ENCODE measurements around the gene HYAL1.
A peak's percentile ranks its signal among the peaks of the same experiment; 100 is the strongest.
"Not testable (repeated sequence)": the region's sequence is repeated elsewhere in the genome, so short reads cannot be mapped to it uniquely, and the experiment has no call there.

Gene HYAL1

DNA sequence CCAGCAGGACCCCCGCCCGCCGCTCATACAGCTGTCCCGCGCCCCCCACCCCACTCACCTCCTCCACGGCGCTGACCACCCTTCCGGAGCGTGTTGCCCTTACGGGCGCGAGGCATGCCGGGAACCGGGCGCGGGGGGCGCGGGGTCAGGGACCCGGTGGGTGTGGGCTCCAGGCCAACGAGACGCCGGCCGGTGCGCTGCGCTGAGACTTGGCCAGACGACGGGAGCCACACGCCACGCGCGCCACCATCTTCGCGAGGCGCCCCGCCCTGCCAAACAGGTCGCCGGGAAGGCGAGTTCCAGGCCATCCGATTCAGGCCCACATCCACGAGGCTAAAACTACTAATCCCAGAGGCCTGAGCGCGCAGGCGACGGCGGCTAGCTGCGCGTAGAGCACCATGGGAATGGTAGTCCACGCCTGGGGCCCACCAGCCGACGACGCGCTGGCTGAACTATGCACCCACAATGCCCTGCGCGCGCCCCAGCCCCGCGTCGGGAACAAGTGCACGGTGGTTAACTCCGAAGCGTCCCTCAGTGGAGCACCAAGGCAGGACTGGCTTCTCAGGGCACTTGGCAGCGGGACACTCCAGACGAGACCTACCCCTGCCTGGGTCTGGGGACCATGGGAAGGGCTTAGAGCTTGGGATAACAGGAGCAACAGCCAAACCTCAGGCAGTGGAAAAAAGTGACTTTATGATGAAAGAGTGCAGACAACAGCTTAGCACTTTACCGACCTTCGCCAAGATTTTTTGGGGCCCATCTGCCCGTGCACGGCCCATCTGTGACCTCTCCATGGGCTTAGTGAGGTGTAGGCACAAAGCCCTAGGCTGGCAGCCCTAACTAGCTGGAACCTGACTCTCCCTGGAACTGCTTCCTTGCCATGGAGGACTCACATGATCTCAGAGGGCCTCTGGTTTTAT is 11.0 kb downstream of the HYAL1 start, which contains the start of gene IFRD2:
IFRD2 (minus strand) TSS at position 271 of the 920 bp plus-strand sequence; CDS start at position 116, 155 bp downstream.
- peak; percentile 96 to 97 for DNase-seq

DNA sequence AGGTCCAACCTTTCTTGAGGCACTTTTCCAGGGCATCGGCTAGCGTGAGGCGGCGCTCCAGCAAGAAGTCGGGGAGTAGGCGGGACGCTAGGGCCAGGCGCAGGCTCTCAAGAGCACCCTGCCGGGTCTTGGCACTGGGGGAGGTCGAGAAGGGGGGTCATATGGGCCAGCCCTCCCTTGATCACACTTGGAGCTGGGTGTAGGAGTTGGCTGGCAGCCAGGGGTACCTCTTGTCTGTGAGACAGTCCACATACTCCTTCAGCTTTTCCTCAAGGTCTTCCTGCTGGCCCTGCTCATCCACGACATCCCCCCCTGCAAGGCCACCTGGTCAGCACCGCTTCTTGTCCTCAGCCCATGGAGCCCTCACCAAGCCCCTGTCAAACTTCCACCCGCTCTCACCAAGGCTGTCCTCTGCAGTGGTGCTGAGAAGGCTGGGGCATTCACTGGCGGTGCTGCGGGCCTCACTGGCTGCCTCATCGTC is 13.2 kb downstream of the HYAL1 start:
- DNase-seq: no peak

DNA sequence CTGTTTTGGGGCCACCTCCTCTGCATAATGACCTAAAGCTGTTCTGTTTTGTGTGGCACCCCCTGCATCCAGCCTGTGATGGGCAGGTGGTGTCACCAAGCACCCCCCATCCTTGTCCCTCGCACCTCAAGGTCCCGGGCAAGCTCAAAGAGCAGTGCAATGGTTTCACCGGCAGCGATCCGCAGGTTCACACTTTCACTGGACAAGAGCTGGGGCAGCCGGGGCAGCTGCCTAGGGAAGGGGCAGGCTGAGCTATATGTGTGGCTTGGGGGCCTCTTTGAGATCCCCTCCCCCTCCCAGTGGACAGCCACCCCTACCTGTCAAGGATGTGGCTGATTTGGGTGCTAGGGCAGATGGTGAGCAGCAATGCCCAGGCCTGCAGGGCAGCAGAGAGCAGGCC is 14.2 kb downstream of the HYAL1 start:
- DNase-seq: no peak

DNA sequence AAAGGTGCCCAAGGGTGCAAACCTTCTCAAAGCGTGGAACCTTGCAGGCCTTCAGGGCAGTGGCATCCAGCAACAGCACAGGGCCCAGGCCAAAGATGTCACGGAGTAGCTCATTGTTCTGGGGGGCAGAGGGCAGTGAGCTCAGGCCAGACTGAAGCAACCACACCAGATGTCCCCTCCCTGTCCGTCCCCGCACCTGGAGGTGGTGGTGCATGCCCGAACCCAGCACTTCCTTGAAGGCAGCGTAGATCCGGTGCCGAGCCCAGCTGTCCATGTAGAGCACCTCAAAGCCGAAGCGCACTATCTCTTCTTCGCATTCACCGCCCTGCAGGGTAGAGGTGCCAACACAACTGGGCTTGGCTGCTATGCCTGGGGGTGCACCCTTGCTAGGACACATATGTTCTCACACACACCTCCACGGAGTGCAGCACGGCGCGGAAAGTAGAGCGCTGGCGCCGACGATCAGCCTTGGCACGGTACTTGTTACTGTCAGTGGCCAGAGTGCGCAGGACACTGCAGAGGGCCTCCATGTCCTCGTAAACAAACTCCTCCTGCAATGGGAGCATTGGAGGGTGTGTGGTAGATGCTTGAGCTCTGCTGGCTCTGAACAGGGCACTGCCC is 14.9 kb downstream of the HYAL1 start:
- no peak for DNase-seq

DNA sequence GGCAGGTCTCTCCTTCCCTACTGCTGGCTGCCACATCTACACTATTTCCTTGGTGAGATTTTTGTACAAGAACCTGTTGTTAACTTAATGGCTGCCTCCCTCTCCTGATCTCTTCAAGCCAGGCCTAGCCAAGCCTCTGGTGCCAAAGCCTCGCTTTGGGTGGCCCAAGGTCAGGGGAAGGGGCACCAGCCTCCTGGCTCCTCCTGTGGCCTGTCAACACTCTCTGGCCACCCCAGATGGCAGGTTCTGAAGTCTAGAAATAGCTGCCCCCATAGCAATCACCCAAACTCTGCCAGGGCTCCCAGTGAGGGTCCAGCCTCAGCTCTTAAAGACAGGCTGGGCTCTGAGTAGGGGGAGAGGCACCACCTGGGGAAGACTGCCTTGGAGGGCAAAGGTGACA is 16.1 kb downstream of the HYAL1 start:
- DNase-seq: no peak

DNA sequence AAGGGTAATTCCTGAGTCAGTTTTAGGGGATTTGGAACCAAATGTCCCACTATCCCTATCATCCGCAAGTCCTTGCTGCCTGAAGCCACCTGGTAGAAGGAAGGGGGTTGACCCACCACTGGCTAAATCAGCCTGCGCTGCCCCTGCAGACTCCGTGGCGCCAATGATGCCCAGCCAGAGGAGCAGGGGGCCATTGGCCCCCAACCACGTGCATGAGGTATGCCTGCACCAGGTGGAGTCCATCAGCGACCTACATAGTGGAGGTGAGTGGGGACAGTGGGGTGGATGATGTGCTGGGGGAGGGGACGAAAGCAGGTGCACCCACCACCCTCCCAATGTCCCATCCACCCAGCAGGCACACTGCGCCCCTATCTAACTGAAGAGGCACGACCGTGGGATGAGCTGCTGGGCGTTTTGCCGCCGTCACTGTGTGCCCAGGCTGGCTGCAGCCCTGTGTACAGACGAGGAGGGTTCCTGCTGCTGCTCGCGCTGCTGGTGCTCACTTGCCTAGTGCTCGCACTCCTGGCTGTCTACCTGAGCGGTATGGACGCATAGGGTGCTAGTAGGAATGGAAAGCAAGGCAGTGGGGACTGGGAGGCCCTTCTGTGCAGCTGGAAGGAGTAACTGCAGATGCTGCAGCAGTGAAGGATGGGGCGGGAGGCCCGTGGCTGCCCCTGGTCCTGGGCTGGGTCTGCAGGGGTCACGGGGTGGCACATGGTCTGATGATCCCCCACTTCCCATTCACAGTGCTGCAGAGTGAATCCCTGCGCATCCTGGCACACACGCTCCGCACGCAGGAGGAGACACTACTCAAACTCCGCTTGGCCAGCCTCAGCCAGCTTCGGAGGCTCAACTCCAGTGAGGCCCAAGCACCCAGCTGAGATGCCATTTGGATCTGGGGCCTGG is 16.8 kb downstream of the HYAL1 start:
- DNase-seq: no peak

DNA sequence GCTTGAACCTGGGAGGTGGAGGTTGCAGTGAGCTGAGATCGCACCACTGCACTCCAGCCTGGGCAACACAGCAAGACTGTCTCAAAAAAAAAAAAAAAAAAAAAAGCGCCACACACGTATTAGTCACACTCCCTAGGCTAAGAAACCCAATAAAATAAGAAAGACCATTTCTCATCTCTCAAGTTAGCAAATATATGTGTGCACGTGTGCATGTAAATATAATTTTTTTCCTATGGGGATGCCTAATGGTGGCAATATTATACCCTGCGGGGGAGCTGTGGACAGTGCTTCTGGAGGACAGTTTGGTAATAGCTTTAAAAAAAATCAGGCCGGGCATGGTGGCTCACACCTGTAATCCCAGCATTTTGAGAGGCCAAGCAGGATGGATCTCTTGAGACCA is 19.3 kb downstream of the HYAL1 start:
- not testable (repeated sequence) for DNase-seq

DNA sequence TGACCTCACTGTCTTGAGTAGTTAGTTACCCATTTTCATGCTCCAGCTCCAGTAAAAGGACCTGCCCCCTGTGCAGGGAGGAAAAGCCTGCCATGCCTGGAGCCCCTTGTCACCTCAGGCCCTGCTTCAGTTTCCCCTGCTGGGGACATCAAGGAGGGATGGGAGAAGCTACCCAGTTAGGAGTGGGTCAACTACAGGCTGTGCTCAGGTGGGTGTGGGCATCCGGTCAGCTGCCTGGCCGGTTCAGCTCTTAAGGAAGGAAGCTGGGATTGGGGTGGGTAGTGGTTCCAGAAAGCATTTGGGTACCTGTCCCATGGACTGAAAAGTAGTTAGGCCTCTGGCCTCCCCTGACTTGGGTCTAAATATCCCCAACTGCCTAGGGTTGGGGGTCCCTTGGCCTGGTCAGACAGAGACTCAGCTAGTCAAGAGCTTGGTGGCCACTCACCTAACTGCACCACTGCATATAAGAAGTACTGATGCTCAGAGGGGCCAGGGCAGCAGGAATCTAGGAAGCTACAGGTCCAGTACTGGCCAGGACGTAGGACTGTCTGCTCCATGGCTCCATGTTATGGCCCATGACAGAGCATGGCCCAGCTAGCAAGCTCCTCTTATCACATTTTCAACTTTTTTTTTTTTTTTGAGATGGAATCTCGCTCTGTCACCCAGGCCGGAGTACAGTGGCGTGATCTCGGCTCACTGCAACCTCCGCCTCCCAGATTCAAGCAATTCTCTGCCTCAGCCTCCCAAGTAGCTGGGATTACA is 23.9 kb downstream of the HYAL1 start:
- no peak for DNase-seq

DNA sequence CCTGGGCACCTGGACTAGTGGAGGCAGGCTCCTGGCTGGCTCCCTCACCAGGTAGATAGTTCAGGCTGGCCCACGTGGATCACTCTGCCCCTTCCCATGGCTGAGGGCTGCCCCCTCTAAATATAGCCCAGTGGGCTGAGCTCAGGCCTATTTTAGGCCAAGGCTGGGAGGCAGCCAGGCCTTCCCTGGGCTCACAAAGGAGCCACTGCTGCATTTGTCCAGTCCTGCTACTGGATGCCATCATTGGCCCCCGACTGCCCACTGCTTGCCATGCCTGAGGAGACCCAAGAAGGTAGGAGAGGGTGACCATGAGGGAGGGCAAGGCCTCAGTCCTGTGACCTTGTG is 24.5 kb downstream of the HYAL1 start, which contains the start of gene LSMEM2:
LSMEM2 (plus strand) TSS at position 208 of the 345 bp plus-strand sequence; CDS start at position 235, 27 bp downstream.
- no peak for DNase-seq

DNA sequence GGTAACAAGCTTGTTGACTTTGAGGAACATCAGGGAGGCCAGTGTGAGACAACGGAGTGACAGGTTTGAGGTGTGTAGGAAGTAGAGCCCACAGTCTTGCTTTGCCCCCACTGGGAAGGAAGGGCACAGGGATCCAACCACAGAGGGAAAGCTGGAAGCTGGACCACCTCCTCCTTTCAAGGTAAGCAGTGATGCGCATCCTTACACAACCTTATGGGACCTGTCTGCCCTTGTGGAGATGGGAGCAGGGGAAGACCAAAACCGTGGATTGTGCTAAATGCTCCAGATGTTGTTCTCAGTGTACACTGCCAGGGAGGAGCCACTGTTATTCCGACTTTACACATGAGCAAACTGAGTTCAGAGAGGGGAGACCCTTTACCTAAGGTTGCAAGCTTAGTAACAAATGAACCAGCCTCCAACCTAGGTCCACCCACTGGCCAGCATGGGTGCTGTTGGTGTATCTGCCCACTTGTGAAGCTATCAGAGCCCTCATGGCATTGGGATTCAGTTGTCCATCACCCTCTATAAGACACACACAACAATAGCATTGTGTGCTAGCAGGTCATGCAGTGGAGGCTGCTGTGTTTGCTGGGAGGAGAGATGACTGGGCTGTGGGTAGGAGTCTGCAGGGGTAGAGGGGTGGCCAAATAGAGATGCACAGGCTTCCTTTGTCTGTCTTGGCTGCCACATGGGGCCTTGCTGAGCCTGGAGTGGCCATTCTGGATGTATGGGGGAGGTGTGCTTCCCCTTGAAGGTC is 25.1 kb downstream of the HYAL1 start:
- DNase-seq: no peak

DNA sequence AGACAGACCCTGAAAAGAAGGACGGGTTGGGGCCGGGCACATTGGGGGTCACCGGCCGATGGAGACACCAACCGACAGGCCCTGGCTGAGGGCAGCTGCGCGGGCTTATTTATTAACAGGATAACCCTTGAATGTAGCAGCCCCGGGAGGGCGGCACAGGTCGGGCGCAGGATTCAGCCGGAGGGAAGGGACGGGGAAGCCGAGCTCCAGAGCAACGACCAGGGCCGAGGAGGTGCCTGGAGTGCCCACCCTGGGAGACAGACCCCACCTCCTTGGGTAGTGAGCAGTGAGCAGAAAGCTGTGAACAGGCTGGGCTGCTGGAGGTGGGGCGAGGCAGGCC is 26.6 kb downstream of the HYAL1 start:
- no peak for DNase-seq

DNA sequence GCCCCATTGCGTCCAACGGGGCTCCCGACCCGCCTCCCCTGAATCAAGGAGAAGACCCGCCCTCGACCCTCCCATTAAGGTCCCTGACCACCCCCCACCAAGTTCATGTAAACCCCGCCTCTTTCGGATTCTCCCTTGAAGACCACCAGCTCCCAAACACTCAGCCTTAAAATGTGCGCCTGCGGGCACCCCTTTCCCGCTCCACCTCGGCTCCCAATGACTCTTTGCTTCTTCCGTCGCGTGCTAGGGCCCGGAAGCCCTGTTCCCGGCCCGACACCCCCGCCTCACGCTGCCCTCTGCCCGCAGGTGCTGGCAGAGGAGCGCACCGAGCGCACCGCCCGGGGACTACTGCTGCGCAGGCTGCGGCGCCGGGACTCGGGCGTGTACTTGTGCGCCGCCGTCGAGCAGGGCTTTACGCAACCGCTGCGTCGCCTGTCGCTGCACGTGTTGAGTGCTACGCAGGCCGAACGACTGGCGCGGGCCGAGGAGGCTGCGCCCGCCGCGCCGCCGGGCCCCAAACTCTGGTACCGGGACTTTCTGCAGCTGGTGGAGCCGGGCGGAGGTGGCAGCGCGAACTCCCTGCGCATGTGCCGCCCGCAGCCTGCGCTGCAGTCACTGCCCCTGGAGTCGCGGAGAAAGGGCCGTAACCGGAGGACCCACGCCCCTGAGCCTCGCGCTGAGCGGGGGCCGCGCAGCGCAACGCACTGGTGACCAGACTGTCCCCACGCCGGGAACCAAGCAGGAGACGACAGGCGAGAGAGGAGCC is 27.2 kb downstream of the HYAL1 start:
- no peak for DNase-seq

DNA sequence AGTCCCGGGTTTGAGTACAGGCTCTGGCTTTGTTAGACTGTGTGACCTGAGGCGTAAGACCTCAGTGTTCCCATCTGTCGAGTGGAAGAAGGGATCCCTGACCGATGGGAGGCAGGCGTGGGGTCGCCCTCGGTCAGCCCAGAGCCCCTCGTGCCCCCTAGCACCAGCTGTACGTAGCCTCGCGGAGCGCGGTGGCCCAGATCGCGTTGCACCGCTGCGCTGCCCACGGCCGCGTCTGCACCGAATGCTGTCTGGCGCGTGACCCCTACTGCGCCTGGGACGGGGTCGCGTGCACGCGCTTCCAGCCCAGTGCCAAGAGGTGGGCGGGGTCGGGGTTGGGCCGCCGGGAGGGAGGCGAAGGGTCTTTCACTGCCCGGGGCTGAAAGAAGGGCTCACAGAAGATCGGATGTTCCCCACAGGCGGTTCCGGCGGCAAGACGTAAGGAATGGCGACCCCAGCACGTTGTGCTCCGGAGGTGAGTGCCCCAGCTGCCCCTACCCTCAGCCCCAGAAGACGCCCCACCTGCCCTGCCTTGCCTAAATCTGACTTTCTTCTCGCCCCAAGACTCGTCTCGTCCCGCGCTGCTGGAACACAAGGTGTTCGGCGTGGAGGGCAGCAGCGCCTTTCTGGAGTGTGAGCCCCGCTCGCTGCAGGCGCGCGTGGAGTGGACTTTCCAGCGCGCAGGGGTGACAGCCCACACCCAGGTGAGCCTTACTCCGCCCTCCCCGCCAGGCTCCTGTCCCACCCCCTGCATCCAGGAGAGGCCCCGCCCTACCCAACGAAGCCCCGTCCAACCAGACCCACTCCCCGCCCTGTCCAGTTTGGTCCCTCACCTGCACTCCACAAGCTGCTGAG is 28.0 kb downstream of the HYAL1 start:
- DNase-seq: no peak

DNA sequence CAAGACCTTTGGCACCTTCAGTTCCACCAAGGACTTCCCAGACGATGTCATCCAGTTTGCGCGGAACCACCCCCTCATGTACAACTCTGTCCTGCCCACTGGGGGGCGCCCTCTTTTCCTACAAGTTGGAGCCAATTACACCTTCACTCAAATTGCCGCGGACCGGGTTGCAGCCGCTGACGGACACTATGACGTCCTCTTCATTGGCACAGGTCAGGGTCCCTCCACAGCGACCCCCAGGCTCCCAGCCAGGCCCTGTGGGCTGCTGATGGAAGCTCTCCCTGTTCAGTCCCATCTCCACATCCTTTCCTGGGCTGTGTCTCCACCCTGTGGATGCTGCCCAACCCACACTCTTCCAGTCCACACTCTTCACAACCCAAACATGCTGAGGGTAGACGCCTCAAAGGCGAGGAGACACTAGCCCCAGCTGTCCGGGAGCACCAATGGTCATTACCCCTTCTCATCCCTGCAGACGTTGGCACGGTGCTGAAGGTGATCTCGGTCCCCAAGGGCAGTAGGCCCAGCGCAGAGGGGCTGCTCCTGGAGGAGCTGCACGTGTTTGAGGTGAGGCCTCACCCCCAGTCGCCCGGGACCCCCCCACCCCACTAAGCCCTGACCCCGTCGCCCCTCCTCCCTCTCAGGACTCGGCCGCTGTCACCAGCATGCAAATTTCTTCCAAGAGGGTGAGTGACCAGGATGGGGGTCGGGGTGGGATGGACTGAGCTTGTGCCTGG is 28.8 kb downstream of the HYAL1 start:
- DNase-seq: peak; percentile 72 to 75

DNA sequence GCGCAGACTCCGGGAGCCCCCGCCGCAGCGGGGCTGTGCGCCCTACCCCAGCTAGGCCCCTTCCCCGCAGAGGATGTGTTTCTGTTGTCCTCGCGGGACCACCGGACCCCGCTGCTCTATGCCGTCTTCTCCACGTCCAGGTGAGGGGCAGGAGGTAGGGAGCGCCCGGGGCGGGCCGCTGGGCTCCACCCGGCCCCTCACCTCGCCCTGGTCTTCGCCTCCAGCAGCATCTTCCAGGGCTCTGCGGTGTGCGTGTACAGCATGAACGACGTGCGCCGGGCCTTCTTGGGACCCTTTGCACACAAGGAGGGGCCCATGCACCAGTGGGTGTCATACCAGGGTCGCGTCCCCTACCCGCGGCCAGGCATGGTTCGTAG is 29.7 kb downstream of the HYAL1 start:
- no peak for DNase-seq

DNA sequence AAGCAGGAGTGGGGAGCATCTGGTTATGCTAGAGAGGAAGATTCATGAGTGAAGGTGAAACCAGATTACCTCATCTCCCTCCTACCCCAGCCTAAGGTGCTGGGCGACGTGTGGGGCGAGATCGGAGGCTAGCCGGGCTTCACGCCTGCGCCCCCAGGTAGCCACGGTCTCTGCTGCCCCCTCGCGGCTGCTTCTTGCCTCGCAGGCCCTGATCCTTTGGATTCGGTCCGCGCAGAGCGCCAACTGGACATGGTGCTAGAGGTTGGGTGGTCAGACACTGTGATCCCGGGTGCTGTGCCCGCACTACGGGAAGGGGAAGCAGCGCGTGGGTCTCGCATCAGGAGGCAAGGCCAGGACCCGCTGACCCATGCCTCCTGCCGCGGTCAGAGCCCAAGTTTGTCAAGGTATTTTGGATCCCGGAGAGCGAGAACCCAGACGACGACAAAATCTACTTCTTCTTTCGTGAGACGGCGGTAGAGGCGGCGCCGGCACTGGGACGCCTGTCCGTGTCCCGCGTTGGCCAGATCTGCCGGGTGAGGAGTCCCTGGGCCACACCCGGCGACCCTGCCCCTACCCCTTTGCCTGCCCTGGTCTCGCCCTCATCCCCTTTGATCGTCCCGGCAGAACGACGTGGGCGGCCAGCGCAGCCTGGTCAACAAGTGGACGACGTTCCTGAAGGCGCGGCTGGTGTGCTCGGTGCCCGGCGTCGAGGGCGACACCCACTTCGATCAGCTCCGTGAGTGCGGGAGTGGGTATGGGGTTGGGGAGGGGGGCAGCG is 30.3 kb downstream of the HYAL1 start:
- DNase-seq: peak; percentile 81 to 87

DNA sequence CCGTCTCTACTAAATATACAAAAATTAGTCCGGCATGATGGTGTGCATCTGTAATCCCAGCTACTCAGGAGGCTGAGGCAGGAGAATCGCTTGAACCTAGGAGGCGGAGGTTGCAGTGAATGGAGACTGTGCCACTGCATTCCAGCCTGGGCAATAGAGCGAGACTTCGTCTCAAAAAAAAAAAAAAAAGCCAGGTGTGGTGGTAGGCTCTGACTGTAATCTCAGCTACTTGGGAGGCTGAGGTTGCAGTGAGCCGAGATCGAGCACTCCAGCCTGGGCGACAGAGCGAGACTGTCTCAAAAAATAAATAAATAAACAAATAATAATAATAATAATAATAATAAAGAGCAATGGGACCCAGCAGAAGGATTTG is 30.9 kb downstream of the HYAL1 start:
- DNase-seq: not testable (repeated sequence)

DNA sequence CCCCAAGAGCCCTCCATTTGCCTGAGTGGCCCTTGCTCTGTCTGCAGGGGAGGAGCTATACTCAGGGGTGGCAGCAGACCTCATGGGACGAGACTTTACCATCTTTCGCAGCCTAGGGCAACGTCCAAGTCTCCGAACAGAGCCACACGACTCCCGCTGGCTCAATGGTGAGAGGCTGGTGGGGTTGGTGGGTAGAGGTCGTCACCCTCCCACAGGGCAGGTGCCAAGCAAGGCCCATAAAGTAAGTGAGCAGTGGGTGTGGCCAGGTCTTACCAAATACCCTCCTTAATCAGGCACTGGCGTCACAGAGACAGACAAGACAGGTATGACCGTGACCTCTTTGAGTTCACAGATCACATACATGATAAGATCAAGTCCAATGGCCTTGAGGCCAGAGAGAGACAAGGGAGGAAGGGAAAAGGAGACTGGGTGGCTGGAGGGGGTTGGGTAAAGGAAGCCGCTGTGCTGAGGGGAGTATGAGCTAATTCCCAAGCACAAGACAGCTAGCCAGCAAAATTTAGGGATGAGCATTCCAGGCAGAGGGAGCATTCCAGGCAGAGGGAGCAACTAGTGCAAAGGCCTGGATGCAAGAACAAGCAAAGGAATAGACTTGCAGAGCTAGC is 31.9 kb downstream of the HYAL1 start:
- no peak for DNase-seq

Measured in CD4-positive, alpha-beta T cell treated with Interferon alpha-2 for 1 hour (primary cell).